Parathyroid adenoma (tissue), 2 donors: Measurements from ENCODE around the gene VDAC2.

Experiments
- H2AFZ ChIP-seq: fragments of 300-600 bp; sonication (generic); one replicate; pipeline ENCODE4 v1.7.0; 2017; ENCODE audit warnings: antibody characterized with exemption, mild to moderate bottlenecking
- H3K27ac ChIP-seq: fragments of 300-600 bp; sonication (generic); one replicate; pipeline ENCODE4 v1.7.0; 2017
- H3K27me3 ChIP-seq: fragments of 300-600 bp; sonication (generic); one replicate; pipeline ENCODE4 v1.7.0; 2017; ENCODE audit warnings: low read length; ENCODE audit not compliant: control insufficient read depth, insufficient read depth
- H3K36me3 ChIP-seq: fragments of 300-600 bp; sonication (generic); one replicate; pipeline ENCODE4 v1.7.0; 2017; ENCODE audit warnings: low read length; ENCODE audit not compliant: control insufficient read depth, insufficient read depth
- H3K4me1 ChIP-seq: fragments of 300-600 bp; sonication (generic); one replicate; pipeline ENCODE4 v1.7.0; 2017; ENCODE audit warnings: control low read depth
- H3K4me2 ChIP-seq: fragments of 300-600 bp; sonication (generic); one replicate; pipeline ENCODE4 v1.7.0; 2017; ENCODE audit warnings: low read length
- H3K4me3 ChIP-seq: fragments of 300-600 bp; sonication (generic); one replicate; pipeline ENCODE4 v1.7.0; 2017; ENCODE audit warnings: low read depth, low read length
- H3K79me2 ChIP-seq: fragments of 300-600 bp; sonication (generic); one replicate; pipeline ENCODE4 v1.7.0; 2017; ENCODE audit warnings: control low read depth
- H3K9ac ChIP-seq: fragments of 300-600 bp; sonication (generic); one replicate; pipeline ENCODE4 v1.7.0; 2017; ENCODE audit warnings: mild to moderate bottlenecking
- H3K9me3 ChIP-seq: fragments of 300-600 bp; sonication (generic); one replicate; pipeline ENCODE4 v1.7.0; 2017; ENCODE audit warnings: low read length; ENCODE audit not compliant: control insufficient read depth
- TF ChIP-seq, protein P1 (sequence below): fragments of 300-600 bp; sonication (generic); IDR thresholded peaks from one replicate; pipeline ENCODE4 v1.7.0; 2017; ENCODE audit warnings: antibody characterized with exemption, mild to moderate bottlenecking
- donor health status: primary hyperparathyroidism.

VDAC2 gene, protein sequence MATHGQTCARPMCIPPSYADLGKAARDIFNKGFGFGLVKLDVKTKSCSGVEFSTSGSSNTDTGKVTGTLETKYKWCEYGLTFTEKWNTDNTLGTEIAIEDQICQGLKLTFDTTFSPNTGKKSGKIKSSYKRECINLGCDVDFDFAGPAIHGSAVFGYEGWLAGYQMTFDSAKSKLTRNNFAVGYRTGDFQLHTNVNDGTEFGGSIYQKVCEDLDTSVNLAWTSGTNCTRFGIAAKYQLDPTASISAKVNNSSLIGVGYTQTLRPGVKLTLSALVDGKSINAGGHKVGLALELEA

DNA sequence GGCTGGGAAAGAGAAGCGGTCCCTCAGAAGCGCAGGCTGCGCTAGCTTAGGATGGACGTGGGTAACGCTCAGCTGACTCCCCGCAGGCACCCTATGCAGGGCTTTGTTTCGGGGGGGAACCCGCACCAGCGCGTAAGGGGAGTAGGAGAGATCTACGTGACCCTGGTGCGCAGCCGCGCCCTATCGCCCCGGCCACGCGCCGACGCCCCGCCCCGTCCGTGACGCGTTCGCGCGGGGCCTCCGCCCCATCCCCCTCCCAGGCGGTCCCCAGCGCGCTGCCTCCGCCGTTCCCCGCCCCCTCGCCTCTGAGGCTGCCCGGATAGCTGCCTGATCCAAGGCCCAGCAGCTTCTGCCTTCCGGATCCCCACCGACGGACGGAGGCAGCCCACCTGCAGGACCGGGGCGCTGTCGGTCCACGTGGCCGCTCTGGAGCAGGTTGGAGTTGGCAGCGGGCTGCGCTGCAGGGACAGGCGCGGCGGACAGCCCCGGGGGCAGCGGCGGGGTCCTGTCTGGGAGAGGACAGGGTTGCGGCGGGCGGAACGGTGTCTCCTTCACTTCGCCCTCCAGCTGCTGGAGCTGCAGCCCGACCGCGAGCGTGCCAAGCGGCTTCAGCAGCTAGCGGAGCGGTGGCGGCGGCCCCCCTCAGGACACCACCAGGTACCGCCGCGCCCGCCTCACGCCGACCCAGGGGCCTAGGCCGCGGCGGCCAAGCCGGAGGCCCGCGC is at the start of gene VDAC2:
Gene VDAC2 (plus strand): TSS at position 515 of the 725 bp plus-strand sequence. CDS start 363 bp downstream, outside the sequence.
- Histone ChIP-seq H3K4me1 (peaks cover 10% of the 10 kb centered on the region), H3K9ac (peak within 1 kb of the TSS; percentile 85), H3K4me3 (peak within 1 kb of the TSS; percentile 98), H3K27me3 (no peaks in the 10 kb centered on the region), H3K36me3 (no peaks in the 10 kb centered on the region), H2AFZ (peak within 1 kb of the TSS; percentile 97), H3K9me3 (no peaks in the 10 kb centered on the region), H3K27ac (peak within 1 kb of the TSS; percentile 98), H3K79me2 (peaks cover 40% of the 10 kb centered on the region), H3K4me2 (peak within 1 kb of the TSS; percentile 100)
- TF ChIP-seq, protein P1, sequence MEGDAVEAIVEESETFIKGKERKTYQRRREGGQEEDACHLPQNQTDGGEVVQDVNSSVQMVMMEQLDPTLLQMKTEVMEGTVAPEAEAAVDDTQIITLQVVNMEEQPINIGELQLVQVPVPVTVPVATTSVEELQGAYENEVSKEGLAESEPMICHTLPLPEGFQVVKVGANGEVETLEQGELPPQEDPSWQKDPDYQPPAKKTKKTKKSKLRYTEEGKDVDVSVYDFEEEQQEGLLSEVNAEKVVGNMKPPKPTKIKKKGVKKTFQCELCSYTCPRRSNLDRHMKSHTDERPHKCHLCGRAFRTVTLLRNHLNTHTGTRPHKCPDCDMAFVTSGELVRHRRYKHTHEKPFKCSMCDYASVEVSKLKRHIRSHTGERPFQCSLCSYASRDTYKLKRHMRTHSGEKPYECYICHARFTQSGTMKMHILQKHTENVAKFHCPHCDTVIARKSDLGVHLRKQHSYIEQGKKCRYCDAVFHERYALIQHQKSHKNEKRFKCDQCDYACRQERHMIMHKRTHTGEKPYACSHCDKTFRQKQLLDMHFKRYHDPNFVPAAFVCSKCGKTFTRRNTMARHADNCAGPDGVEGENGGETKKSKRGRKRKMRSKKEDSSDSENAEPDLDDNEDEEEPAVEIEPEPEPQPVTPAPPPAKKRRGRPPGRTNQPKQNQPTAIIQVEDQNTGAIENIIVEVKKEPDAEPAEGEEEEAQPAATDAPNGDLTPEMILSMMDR, result no peak

DNA sequence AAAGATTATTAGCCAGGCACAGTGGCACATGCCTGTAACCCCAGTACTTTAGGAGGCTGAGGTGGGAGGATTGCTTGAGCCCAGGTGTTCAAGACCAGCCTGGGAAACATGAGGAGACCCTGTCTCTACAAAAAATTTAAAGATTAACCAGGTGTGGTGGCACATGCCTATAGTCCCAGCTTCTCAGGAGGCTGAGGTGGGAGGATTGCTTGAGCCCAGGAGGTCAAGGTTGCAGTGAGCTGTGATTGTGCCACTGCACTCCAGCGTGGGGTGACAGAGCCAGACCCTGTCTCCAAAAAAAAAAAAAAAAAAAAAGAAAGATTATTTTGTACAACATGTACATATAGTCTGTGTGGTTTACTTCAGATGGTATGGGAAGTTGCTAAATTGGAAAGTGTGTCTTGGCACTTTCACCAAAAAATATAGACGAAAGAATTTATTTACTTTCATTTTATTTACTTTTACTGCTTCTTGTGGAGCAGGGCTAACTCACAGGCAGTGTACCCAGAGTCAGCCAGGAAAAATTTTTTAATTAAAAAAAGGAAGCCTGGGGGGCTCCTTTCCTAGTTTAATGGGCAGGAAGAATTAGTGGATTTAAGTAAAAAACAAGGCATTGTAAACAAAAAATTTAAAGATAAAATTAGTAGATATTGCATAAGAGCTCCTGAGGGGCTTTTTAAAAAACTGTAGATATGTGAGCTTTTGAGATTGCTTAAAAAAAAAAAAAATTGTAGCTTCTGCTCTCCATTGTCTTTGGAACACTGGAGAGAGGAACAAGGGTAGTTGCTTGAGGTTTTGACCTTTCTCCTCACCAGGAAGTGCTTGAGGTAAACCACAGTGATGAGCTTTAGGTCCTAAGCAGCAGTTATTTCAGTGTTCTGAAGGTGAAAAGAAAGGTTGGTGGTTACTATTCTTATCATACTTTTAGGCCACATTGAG is 44.6 kb upstream of the VDAC2 start:
- Histone ChIP-seq H3K27me3 (no peaks in the 10 kb centered on the region), H3K4me3 (no peak overlapping the region), H3K4me2 (no peak overlapping the region), H3K4me1 (no peaks in the 10 kb centered on the region), H3K9me3 (no peaks in the 10 kb centered on the region), H2AFZ (no peak overlapping the region), H3K9ac (no peak overlapping the region), H3K79me2 (peaks cover 7% of the 10 kb centered on the region), H3K27ac (no peak overlapping the region), H3K36me3 (no peaks in the 10 kb centered on the region)
- TF ChIP-seq, protein P1, result no peak

DNA sequence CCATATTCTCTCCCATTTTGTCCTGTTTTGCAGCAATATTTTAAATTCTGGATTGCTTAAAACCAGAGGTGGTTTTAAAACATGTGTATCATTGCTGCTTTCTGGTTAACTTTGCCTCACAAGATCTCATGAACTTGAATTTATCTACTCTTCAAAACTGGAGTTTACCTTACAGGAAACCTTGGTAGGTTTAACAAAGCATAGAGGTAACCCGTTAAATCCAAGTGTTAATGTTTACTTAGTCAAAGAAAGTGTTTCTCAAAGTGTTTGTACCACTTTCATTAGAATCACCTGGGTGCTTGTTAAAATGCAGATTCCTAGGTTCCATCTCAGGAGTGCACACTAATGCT is 44.0 kb upstream of the VDAC2 start:
- Histone ChIP-seq H3K4me3 (no peak overlapping the region), H3K79me2 (peaks cover 4% of the 10 kb centered on the region), H3K27ac (no peak overlapping the region), H3K9me3 (no peaks in the 10 kb centered on the region), H3K9ac (no peak overlapping the region), H3K36me3 (no peaks in the 10 kb centered on the region), H3K4me2 (no peak overlapping the region), H3K4me1 (no peaks in the 10 kb centered on the region), H3K27me3 (no peaks in the 10 kb centered on the region), H2AFZ (no peak overlapping the region)
- TF ChIP-seq, protein P1, result no peak

DNA sequence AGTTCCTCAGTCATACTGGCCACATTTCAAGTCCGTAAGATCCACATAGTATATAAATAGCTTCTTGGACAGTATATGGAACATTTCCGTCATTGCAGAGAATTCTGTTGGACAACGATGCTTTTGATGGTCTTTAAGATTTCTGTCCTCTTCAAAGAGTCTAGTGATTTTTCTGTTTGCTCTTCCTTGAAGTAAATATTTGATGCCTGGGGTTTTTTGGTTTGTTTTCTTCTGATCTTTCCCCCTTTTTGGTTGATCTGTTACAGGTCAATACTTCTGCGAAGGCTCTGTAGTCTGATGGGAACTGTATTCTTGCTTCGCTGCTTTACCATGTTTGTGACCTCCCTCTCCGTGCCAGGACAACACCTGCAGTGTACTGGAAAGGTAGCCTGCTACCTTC is 42.3 kb upstream of the VDAC2 start:
- no peak overlapping the region for H3K27ac ChIP-seq
- no peak overlapping the region for H2AFZ ChIP-seq
- H3K4me2 ChIP-seq, result no peak overlapping the region
- TF ChIP-seq, protein P1, result no peak
- H3K4me1 ChIP-seq, result no peaks in the 10 kb centered on the region
- no peaks in the 10 kb centered on the region for H3K9me3 ChIP-seq
- H3K79me2 ChIP-seq, result peaks cover 2% of the 10 kb centered on the region
- H3K9ac ChIP-seq, result no peak overlapping the region
- H3K4me3 ChIP-seq, result no peak overlapping the region
- H3K36me3 ChIP-seq, result no peaks in the 10 kb centered on the region
- no peaks in the 10 kb centered on the region for H3K27me3 ChIP-seq
